Measurements from ENCODE around the gene ECE1. TPM values are rescaled to one million over a fixed set of nuclear protein-coding genes. Genes with fewer than 3 reads are reported as not detected.
"Not testable (repeated sequence)": the region's sequence is repeated elsewhere in the genome, so short reads cannot be mapped to it uniquely, and the experiment has no call there.

ECE1 gene
- total and polyA plus RNA-seq, 2 experiments from 2014 or later: 82.3 to 100 TPM

- Histone ChIP-seq H3F3A (ENCODE audit: insufficient read depth) (peaks cover 37% of the 10 kb centered on the region), H3K27ac (peak overlapping the region; percentile 55), H3K79me2 (ENCODE audit: insufficient read depth) (no peaks in the 10 kb centered on the region), H3K9me2 (ENCODE audit: insufficient read depth) (no peaks in the 10 kb centered on the region), H3K4me3 (no peak overlapping the region), H3K36me3 (ENCODE audit: low read depth) (peaks cover 30% of the 10 kb centered on the region), H3K27me3 (replicated peaks; ENCODE audit: insufficient read depth) (no peaks in the 10 kb centered on the region), H4K20me1 (ENCODE audit: insufficient read depth) (peaks cover 5% of the 10 kb centered on the region; the same call in 1 of the 2 replicates), H3K9ac (peak overlapping the region; percentile 37; the same call in 1 of the 2 replicates), H3K4me2 (ENCODE audit: unreplicated experiment) (peak overlapping the region; percentile 26), H3K4me1 (ENCODE audit: insufficient read depth) (peaks cover 24% of the 10 kb centered on the region), H3K9me3 (ENCODE audit: low read depth) (no peaks in the 10 kb centered on the region), H2AFZ (no peak overlapping the region)
- peak; percentile 91 for DNase-seq
- in situ Hi-C loops (cut with MboI): loop anchor here (10.0 to 25.0 kb wide), 3 partner anchors 130 to 430 kb away; partner anchors contain the start of gene RAP1GAP
- TF ChIP-seq EZH2phosphoT487 (IDR thresholded peaks at IDR 0.05; ENCODE audit: insufficient read depth, low read depth) (no peak), EZH2 (IDR thresholded peaks at IDR 0.05; ENCODE audit: insufficient read depth, poor library complexity, severe bottlenecking) (no peak)
- WGBS, 2 experiments (ENCODE audit: low coverage in 1 of 2, low lambda C conversion rate in 2 of 2, missing lambda C conversion rate in 2 of 2): 51 to 57% methylated on average over 4 of the region's 4 CpGs
These were observed 55.5 kb downstream of the ECE1 start for GRCh38 chr1:21234779-21235178.

GRCh38 chr1:21233490-21233889 lies 56.8 kb downstream of the ECE1 start:
- 77 to 79% methylated on average over 8 of the region's 8 CpGs for WGBS, 2 experiments (ENCODE audit: low coverage in 1 of 2, low lambda C conversion rate in 2 of 2, missing lambda C conversion rate in 2 of 2)

GRCh38 chr1:21232044-21232443 lies 58.2 kb downstream of the ECE1 start:
- Histone ChIP-seq H3K4me3 (no peak overlapping the region), H3K9me3 (ENCODE audit: low read depth) (no peaks in the 10 kb centered on the region), H4K20me1 (ENCODE audit: insufficient read depth) (no peaks in the 10 kb centered on the region), H3K27me3 (replicated peaks; ENCODE audit: insufficient read depth) (no peaks in the 10 kb centered on the region), H3K36me3 (ENCODE audit: low read depth) (peaks cover 29% of the 10 kb centered on the region), H3F3A (ENCODE audit: insufficient read depth) (peaks cover 39% of the 10 kb centered on the region), H3K9me2 (ENCODE audit: insufficient read depth) (no peaks in the 10 kb centered on the region), H3K4me2 (ENCODE audit: unreplicated experiment) (no peak overlapping the region), H3K79me2 (ENCODE audit: insufficient read depth) (no peaks in the 10 kb centered on the region), H3K9ac (no peak overlapping the region), H3K4me1 (ENCODE audit: insufficient read depth) (peaks cover 18% of the 10 kb centered on the region), H2AFZ (no peak overlapping the region), H3K27ac (no peak overlapping the region)
- DNase-seq: peak; percentile 64
- no peak for TF ChIP-seq EZH2 (IDR thresholded peaks at IDR 0.05; ENCODE audit: insufficient read depth, poor library complexity, severe bottlenecking)
- TF ChIP-seq EZH2phosphoT487 (IDR thresholded peaks at IDR 0.05; ENCODE audit: insufficient read depth, low read depth): no peak
- 54 to 60% methylated on average over 3 of the region's 3 CpGs for WGBS, 2 experiments (ENCODE audit: low coverage in 1 of 2, low lambda C conversion rate in 2 of 2, missing lambda C conversion rate in 2 of 2)
- in situ Hi-C loops (cut with MboI): loop anchor here (10.0 to 25.0 kb wide), 3 partner anchors 133 to 433 kb away; partner anchors contain the start of gene RAP1GAP

More at GRCh38 chr1:21233490-21233889, 56.8 kb downstream of the ECE1 start:
- Histone ChIP-seq H3K9me2 (ENCODE audit: insufficient read depth) (no peaks in the 10 kb centered on the region), H3K4me1 (ENCODE audit: insufficient read depth) (peaks cover 22% of the 10 kb centered on the region), H3K36me3 (ENCODE audit: low read depth) (peaks cover 30% of the 10 kb centered on the region), H4K20me1 (ENCODE audit: insufficient read depth) (no peaks in the 10 kb centered on the region), H3K27ac (no peak overlapping the region), H3K4me3 (no peak overlapping the region), H3K27me3 (replicated peaks; ENCODE audit: insufficient read depth) (no peaks in the 10 kb centered on the region), H3K79me2 (ENCODE audit: insufficient read depth) (no peaks in the 10 kb centered on the region), H3K9ac (no peak overlapping the region), H3K4me2 (ENCODE audit: unreplicated experiment) (no peak overlapping the region), H3F3A (ENCODE audit: insufficient read depth) (peaks cover 39% of the 10 kb centered on the region), H2AFZ (no peak overlapping the region), H3K9me3 (ENCODE audit: low read depth) (no peaks in the 10 kb centered on the region)
- in situ Hi-C loops (cut with MboI): loop anchor here (10.0 to 25.0 kb wide), 3 partner anchors 131 to 431 kb away; partner anchors contain the start of gene RAP1GAP
- TF ChIP-seq EZH2phosphoT487 (IDR thresholded peaks at IDR 0.05; ENCODE audit: insufficient read depth, low read depth): no peak
- TF ChIP-seq EZH2 (IDR thresholded peaks at IDR 0.05; ENCODE audit: insufficient read depth, poor library complexity, severe bottlenecking): no peak
- DNase-seq: no peak

DNA sequence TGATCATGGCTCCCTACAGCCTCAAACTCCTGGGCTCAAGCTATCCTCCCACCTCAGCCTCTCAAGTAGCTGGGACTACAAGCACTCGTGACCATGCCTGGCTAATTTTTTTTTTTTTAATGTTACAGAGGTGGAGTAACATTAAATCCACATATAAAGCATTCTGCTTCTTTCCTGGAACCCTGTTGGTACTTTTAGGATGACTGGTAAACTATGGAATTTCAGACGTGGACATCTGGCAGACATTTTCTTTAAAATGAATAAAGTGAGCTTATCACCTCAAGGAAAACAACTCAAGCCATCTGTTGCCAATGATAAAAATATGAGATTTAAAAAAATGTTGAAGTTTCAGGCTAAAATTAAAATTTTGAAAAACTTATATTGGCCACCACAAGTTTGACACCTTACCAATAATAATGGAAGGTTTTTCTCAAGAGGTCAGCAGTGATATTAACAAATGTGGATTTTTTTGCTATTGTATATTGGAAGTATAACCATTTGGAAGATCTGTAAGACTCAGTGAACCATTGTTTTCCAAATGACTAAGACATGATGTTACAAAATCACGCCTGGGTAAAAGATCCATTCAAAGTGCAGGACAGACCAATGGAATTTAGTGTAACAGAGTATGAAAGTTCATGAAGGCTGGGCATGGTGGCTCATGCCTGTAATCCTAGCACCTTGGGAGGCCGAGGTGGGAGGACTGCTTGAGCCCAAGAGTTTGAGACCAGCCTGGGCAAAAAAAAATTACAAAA lies 60.8 kb downstream of the ECE1 start:
- Histone ChIP-seq H3F3A (ENCODE audit: insufficient read depth) (peaks cover 18% of the 10 kb centered on the region), H3K9me2 (ENCODE audit: insufficient read depth) (no peaks in the 10 kb centered on the region), H3K27ac (peak overlapping the region; percentile 42), H3K4me1 (ENCODE audit: insufficient read depth) (peaks cover 10% of the 10 kb centered on the region), H3K9ac (no peak overlapping the region), H3K4me3 (no peak overlapping the region), H3K36me3 (ENCODE audit: low read depth) (peaks cover 23% of the 10 kb centered on the region), H2AFZ (no peak overlapping the region), H3K27me3 (replicated peaks; ENCODE audit: insufficient read depth) (no peaks in the 10 kb centered on the region), H3K4me2 (ENCODE audit: unreplicated experiment) (no peak overlapping the region), H3K9me3 (ENCODE audit: low read depth) (no peaks in the 10 kb centered on the region), H4K20me1 (ENCODE audit: insufficient read depth) (no peaks in the 10 kb centered on the region), H3K79me2 (ENCODE audit: insufficient read depth) (no peaks in the 10 kb centered on the region)
- WGBS, 2 experiments (ENCODE audit: low coverage in 1 of 2, low lambda C conversion rate in 2 of 2, missing lambda C conversion rate in 2 of 2): 64 to 70% methylated on average over 4 of the region's 4 CpGs
- peak; percentile 67 for DNase-seq
- in situ Hi-C loops (cut with MboI): loop anchor here (25.0 kb wide), 1 partner anchor 258 kb away; no protein-coding TSS in a partner anchor
- no peak for TF ChIP-seq EZH2 (IDR thresholded peaks at IDR 0.05; ENCODE audit: insufficient read depth, poor library complexity, severe bottlenecking)
- TF ChIP-seq EZH2phosphoT487 (IDR thresholded peaks at IDR 0.05; ENCODE audit: insufficient read depth, low read depth): no peak

GRCh38 chr1:21228224-21228623 lies 62.0 kb downstream of the ECE1 start:
- H3K9me2 ChIP-seq (ENCODE audit: insufficient read depth); H3K27ac ChIP-seq; H4K20me1 ChIP-seq (ENCODE audit: insufficient read depth); DNase-seq; H3K9me3 ChIP-seq (ENCODE audit: low read depth); H3K4me2 ChIP-seq (ENCODE audit: unreplicated experiment); H3K27me3 ChIP-seq (replicated peaks; ENCODE audit: insufficient read depth); H3K79me2 ChIP-seq (ENCODE audit: insufficient read depth); H2AFZ ChIP-seq; H3K4me3 ChIP-seq; H3K9ac ChIP-seq: not testable (repeated sequence)
- H3K36me3 ChIP-seq (ENCODE audit: low read depth): peaks cover 28% of the 10 kb centered on the region
- in situ Hi-C loops (cut with MboI): loop anchor here (25.0 kb wide), 1 partner anchor 259 kb away; no protein-coding TSS in a partner anchor
- peaks cover 10% of the 10 kb centered on the region for H3K4me1 ChIP-seq (ENCODE audit: insufficient read depth)
- WGBS, 2 experiments (ENCODE audit: low coverage in 1 of 2, low lambda C conversion rate in 2 of 2, missing lambda C conversion rate in 2 of 2): 81 to 85% methylated on average over 7 of the region's 7 CpGs
- peaks cover 16% of the 10 kb centered on the region for H3F3A ChIP-seq (ENCODE audit: insufficient read depth)
